SK-N-SH (cell line): ENCODE results near the gene AVPR2. TPM values are rescaled to one million over a fixed set of nuclear protein-coding genes. Genes with fewer than 3 reads are reported as not detected.

Experiments
- CTCF ChIA-PET: fragments of 300-600, 350-600 bp; formaldehyde crosslinking; extraction: SDS; loops from one replicate; lab custom pipeline; 2021; lab: Yijun Ruan, JAX
- POLR2A ChIA-PET: fragments of 350-600 bp; sonication (Branson Sonifier 250); formaldehyde crosslinking; extraction: SDS; loops from one replicate; lab custom pipeline; 2020; ENCODE audit warnings: antibody characterized with exemption, inconsistent platforms; lab: Yijun Ruan, JAX
- DNase-seq: peaks from one replicate; pipeline ENCODE4 v3.0.0; 2012
- H2AFZ ChIP-seq: fragments of 200-600 bp; sonication (generic); 2 replicates; pipeline ENCODE4 v1.8.1; 2016; ENCODE audit warnings: antibody characterized with exemption, mild to moderate bottlenecking, low read depth
- H3F3A ChIP-seq: fragments of 200-600 bp; sonication (generic); replicated peaks from 2 replicates; pipeline ENCODE3; 2016; ENCODE audit warnings: antibody characterized with exemption, mild to moderate bottlenecking; ENCODE audit not compliant: insufficient read depth
- H3K27ac ChIP-seq, 2 experiments: fragments of 200-500 bp in 1 of 2; fragments of 200-600 bp in 1 of 2; sonication (Bioruptor generic) in 1 of 2; sonication (generic), shearing (Covaris generic) in 1 of 2; 2 replicates each; pipeline versions ENCODE4 v1.5.1 to v1.6.1; 2014 to 2016; ENCODE audit warnings: low read depth in 2 of 2, inconsistent platforms in 1 of 2, low read length in 1 of 2, mild to moderate bottlenecking in 1 of 2, mixed read lengths in 1 of 2
- H3K27me3 ChIP-seq: fragments of 200-600 bp; sonication (generic), shearing (Covaris generic); 2 replicates; pipeline ENCODE4 v1.6.1; 2016; ENCODE audit warnings: mixed run types; ENCODE audit not compliant: insufficient read depth
- H3K36me3 ChIP-seq, 2 experiments: fragments of 200-500 bp in 1 of 2; fragments of 200-600 bp in 1 of 2; sonication (Bioruptor generic) in 1 of 2; sonication (generic) in 1 of 2; replicated peaks in 1 of 2; 2 replicates each; pipeline versions ENCODE3 to v1.5.1; 2014 to 2016; ENCODE audit warnings: low read length in 1 of 2, mild to moderate bottlenecking in 1 of 2; ENCODE audit not compliant: insufficient read depth in 2 of 2, control insufficient read depth in 1 of 2
- H3K4me1 ChIP-seq, 2 experiments: fragments of 200-500 bp in 1 of 2; fragments of 200-600 bp in 1 of 2; sonication (Bioruptor generic) in 1 of 2; sonication (generic), shearing (Covaris generic) in 1 of 2; 2 replicates each; pipeline versions ENCODE4 v1.5.1 to v1.6.1; 2014 to 2016; ENCODE audit warnings: low read depth in 1 of 2, low read length in 1 of 2, mixed run types in 1 of 2; ENCODE audit not compliant: insufficient read depth in 2 of 2, control insufficient read depth in 1 of 2
- H3K4me2 ChIP-seq: fragments of 200-600 bp; sonication (generic), shearing (Covaris generic); 2 replicates; pipeline ENCODE4 v1.6.1; 2017; ENCODE audit warnings: mixed run types
- H3K4me3 ChIP-seq, 2 experiments: fragments of 200-500 bp in 1 of 2; fragments of 200-600 bp in 1 of 2; sonication (Bioruptor generic) in 1 of 2; sonication (generic), shearing (Covaris generic) in 1 of 2; 2 replicates each; pipeline versions ENCODE4 v1.5.1 to v1.8.1; 2014 to 2016; ENCODE audit warnings: low read depth in 2 of 2, inconsistent platforms in 1 of 2, low read length in 1 of 2, mild to moderate bottlenecking in 1 of 2, mixed read lengths in 1 of 2, moderate library complexity in 1 of 2
- H3K79me2 ChIP-seq: fragments of 200-600 bp; sonication (generic); 2 replicates; pipeline ENCODE4 v1.8.1; 2017; ENCODE audit warnings: mild to moderate bottlenecking; ENCODE audit not compliant: insufficient read depth
- H3K9ac ChIP-seq: fragments of 200-600 bp; sonication (generic); 2 replicates; pipeline ENCODE4 v1.6.1; 2017; ENCODE audit warnings: mixed run types
- H3K9me2 ChIP-seq: fragments of 200-600 bp; sonication (generic); 2 replicates; pipeline ENCODE4 v1.6.1; 2017; ENCODE audit warnings: mixed run types
- H3K9me3 ChIP-seq: fragments of 200-600 bp; sonication (generic); 2 replicates; pipeline ENCODE4 v1.6.1; 2017; ENCODE audit warnings: mixed run types, mild to moderate bottlenecking, moderate library complexity
- H4K20me1 ChIP-seq: fragments of 200-600 bp; sonication (generic); 2 replicates; pipeline ENCODE4 v1.6.1; 2017; ENCODE audit warnings: mild to moderate bottlenecking, mixed run types; ENCODE audit not compliant: insufficient read depth
- CHD2 ChIP-seq: fragments of 150-350 bp; IDR thresholded peaks from 2 replicates; pipeline ENCODE4 v1.6.1; 2018; ENCODE audit warnings: low read length; ENCODE audit not compliant: partially characterized antibody
- EP300 ChIP-seq, 2 experiments: IDR thresholded peaks; 2 replicates each; pipeline versions ENCODE4 v1.4.0 to v1.6.1; 2012; ENCODE audit warnings: borderline replicate concordance in 1 of 2, low read depth in 1 of 2, low read length in 1 of 2
- GATA2 ChIP-seq: sonication (generic); formaldehyde crosslinking; IDR thresholded peaks from 2 replicates; pipeline ENCODE4 v1.5.0; 2020; ENCODE audit warnings: mild to moderate bottlenecking, missing genetic modification reagents
- IRF3 ChIP-seq: fragments of 150-350 bp; IDR thresholded peaks from 2 replicates; pipeline ENCODE4 v1.6.1; 2016; ENCODE audit warnings: mild to moderate bottlenecking, low read depth, low read length
- JUND ChIP-seq: IDR thresholded peaks from 2 replicates; pipeline ENCODE4 v1.4.0; 2012
- MAX ChIP-seq: IDR thresholded peaks from 2 replicates; pipeline ENCODE4 v1.4.0; 2012; ENCODE audit warnings: low read depth
- MEF2A ChIP-seq: IDR thresholded peaks from 2 replicates; pipeline ENCODE4 v1.4.0; 2012; ENCODE audit warnings: low read depth, borderline replicate concordance
- MXI1 ChIP-seq: IDR thresholded peaks from 2 replicates; pipeline ENCODE4 v1.6.1; 2012; ENCODE audit warnings: mild to moderate bottlenecking, low read depth, low read length, improper control_type of control experiment
- PBX3 ChIP-seq: IDR thresholded peaks from 2 replicates; pipeline ENCODE4; 2012
- POLR2AphosphoS5 ChIP-seq: IDR thresholded peaks from 2 replicates; pipeline ENCODE4 v1.6.1; 2012; ENCODE audit warnings: low read depth, low read length
- RCOR1 ChIP-seq: fragments of 150-350 bp; IDR thresholded peaks from 2 replicates; pipeline ENCODE4 v1.6.1; 2017; ENCODE audit warnings: antibody characterized with exemption, low read length
- RFX5 ChIP-seq: IDR thresholded peaks from 2 replicates; pipeline ENCODE4 v1.6.1; 2012; ENCODE audit warnings: mild to moderate bottlenecking, improper control_type of control experiment, low read length
- TCF12 ChIP-seq: IDR thresholded peaks from 2 replicates; pipeline ENCODE4 v1.4.0; 2012
- TEAD4 ChIP-seq: IDR thresholded peaks from 2 replicates; pipeline ENCODE4 v1.4.0; 2012; ENCODE audit warnings: mild to moderate bottlenecking, borderline replicate concordance; ENCODE audit not compliant: insufficient read depth
- USF1 ChIP-seq: IDR thresholded peaks from 2 replicates; pipeline ENCODE4 v1.4.0; 2012; ENCODE audit warnings: low read depth, borderline replicate concordance
- WGBS: methylation state at CpG from one replicate; pipeline ENCODE4 v1.1.6; 2017; ENCODE audit warnings: low lambda C conversion rate; 5-methylcytosine and 5-hydroxymethylcytosine counted together
- polyA plus RNA-seq, 3 experiments: library from polyadenylated mRNA; depleted of rRNA; stranded (reverse); fragments of >200 nt; gene quantifications; 2 replicates each; pipeline ENCODE4 v1.2.3, GENCODE V29; 2012

Gene AVPR2
- polyA plus RNA-seq, 1 of the 3 experiments (the other 2 are of a cell fraction), result not detected

- H3K79me2 ChIP-seq, result no peaks in the 10 kb centered on the region
- TF ChIP-seq TCF12 (no peak), CHD2 (no peak), USF1 (no peak), MEF2A (no peak), RFX5 (no peak), IRF3 (no peak), PBX3 (no peak), POLR2AphosphoS5 (no peak), EP300 (IDR thresholded peaks at IDR 0.05; ENCODE audit: borderline replicate concordance in 1 of 2, low read depth in 1 of 2, low read length in 1 of 2) (no peak), JUND (no peak), TEAD4 (no peak), MAX (no peak), GATA2 (CRISPR knock-in tag) (no peak), RCOR1 (no peak), MXI1 (no peak)
- H3F3A ChIP-seq, result no peaks in the 10 kb centered on the region
- H4K20me1 ChIP-seq, result no peaks in the 10 kb centered on the region
- DNase-seq, result peak; percentile 26
- no peak overlapping the region for H3K4me2 ChIP-seq
- no peak overlapping the region for H3K27ac ChIP-seq
- H2AFZ ChIP-seq, result no peak overlapping the region
- 66% methylated on average over 17 of the region's 22 CpGs for WGBS
- peaks cover 20% of the 10 kb centered on the region for H3K27me3 ChIP-seq
- POLR2A ChIA-PET, result no interaction called here
- H3K9me2 ChIP-seq, result no peaks in the 10 kb centered on the region
- H3K4me1 ChIP-seq, result no peaks in the 10 kb centered on the region
- CTCF ChIA-PET, result interaction anchor here (0.8 to 1.2 kb wide), 2 partner anchors 11 to 90 kb away, joined by 3 to 4 read pairs; no protein-coding TSS in a partner anchor
- no peaks in the 10 kb centered on the region for H3K36me3 ChIP-seq
- no peaks in the 10 kb centered on the region for H3K9me3 ChIP-seq
- H3K9ac ChIP-seq, result no peak overlapping the region
- no peak overlapping the region for H3K4me3 ChIP-seq
These were observed 41.9 kb upstream of the AVPR2 start for GRCh38 chrX:153862369-153863250.
